HG03280 (cell line): ENCODE measurements around the gene SIPA1L2.

Experiments used
- ATAC-seq: cut with Tn5 transposase; IDR thresholded peaks from one replicate; pipeline ENCODE4 v1.9.1; 2021; ENCODE audit warnings: mild to moderate bottlenecking, moderate library complexity; ENCODE audit not compliant: unreplicated experiment

Gene SIPA1L2

GRCh38 chr1:232593717-232594502 lies 36.0 kb downstream of the SIPA1L2 start:
- ATAC-seq: no peak

DNA sequence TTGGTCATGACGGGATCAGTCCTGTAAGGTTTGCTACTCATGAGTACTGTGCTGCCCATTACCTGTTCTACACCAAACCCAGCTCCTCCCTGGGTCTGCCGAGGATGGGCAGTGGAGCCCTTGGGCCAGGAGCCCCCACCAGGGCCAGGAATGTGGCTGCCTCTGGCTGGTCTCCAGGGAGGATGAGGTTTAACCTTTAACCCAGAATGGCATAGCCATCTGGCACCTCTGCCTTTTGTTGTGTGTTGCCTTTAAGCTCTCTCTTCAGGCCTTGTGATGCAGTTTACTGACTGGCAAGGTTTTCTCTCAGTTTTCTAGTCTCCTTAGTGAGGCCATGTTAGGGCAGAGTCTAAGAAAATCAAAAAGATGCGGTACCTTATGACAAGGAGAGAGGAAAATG lies 38.6 kb downstream of the SIPA1L2 start:
- no peak for ATAC-seq

DNA sequence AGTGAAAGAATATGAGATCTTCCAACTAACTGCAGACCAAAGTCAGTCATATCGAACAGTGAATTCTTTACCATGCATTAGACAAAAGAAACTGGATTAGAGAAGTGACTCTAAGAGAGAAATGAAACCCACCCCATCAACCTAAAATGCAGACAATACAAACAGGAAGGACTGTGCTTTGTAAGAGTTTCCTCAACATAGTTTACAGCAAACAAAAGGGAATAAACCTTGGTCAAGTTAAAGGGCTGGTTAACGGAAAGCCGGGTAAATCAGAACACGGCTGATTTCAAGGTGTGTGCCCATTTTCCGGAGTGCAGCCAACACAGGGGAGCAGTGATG lies 39.2 kb downstream of the SIPA1L2 start:
- no peak for ATAC-seq

DNA sequence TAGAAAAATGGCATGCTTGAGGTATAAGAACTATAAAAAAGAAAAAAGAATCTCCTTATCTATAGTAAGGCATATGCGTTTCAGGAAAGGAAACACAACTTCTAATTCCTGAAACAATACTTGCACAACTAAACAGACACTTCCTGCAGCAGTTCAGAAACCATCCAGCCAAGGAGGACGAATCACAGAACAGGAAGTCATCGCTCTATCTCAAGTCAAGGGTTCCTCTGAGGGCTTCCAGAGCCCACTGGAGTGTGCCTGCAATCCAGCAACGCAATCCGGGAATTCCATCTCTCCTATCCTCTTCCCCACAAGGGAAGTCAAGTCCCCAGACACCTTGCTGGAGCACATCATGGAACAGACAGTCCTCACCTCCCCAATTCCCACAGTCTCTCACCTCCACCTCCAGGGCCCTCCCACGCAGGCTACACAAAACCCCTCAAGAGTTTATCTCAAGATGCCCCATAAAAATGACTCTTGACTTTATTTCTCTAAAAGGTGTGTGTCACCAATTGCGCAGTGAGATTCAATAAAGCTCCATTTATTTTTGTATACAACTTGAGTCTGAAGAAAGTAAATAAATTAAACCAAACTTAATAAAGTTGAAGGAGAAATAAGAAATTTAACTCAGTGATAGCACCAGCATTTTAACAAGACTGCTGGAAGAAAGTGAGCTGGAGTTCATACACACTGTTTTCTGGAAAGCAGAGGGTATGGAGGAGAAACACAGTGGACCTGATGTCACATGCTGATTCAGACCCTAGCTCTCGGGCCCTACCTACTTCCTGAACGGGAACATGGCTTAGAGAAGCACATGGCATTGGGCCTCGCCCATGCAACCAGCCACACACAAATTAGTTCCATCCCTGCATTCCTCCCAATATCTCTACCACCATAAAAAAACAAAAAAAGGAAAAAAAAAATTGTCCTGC lies 39.9 kb downstream of the SIPA1L2 start:
- ATAC-seq: no peak

DNA sequence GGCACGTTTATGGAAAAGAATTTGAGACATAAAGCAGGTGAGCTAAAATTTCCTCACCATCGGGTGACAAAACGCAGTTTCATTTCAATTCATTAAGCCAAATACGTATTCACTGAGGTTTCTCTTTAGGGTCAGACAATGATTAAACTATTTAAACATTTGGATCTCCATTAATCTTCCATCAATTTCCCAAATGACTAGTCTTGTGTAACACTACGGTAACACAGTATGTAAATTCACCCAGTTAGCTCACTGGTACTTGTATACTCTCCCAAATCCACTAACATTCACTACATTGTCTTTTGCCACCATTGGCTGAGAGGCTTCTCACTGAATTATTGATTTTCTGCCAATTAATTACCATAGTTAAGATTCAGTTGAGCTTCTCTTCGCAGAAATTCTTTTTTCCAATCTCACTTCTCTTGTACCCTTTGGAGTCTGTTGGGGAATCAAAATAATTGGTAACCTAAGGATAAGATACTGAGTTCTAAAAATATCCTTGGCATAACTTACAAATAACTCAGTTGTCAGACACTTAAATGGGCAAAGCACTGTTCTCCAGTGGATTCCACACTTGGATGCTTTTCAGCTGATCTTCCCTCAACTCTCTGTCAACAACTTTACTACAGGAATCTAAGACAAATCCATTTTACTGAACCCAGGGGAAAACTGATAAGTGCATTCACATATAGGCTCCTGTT lies 40.7 kb downstream of the SIPA1L2 start:
- no peak for ATAC-seq

GRCh38 chr1:232587141-232588008 lies 42.6 kb downstream of the SIPA1L2 start:
- no peak for ATAC-seq

GRCh38 chr1:232586679-232587078 lies 43.3 kb downstream of the SIPA1L2 start:
- ATAC-seq: no peak

- ATAC-seq: no peak
Measured at GRCh38 chr1:232585486-232585885, 44.4 kb downstream of the SIPA1L2 start.

DNA sequence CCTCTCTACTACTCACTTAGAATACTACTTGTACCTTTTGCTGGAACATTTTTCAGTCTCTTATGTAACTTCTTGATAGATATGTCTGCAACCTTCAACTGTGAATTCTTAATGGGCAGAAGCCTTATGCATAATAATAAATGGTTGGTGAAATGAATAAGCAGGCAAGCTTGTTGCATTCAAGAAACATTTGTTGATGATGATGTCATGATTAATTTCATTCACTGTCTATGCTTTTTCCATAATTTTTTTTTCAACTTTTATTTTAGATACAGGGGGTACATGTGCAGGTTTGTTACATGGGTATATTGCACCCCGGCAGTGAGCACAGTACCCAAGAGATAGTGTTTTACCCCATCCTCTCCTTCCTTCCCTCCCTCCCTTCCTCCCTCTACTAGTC lies 48.0 kb downstream of the SIPA1L2 start:
- ATAC-seq: no peak
